ENCODE results near the gene RBM23.
"Not testable (repeated sequence)": the region's sequence is repeated elsewhere in the genome, so short reads cannot be mapped to it uniquely, and the experiment has no call there.

RBM23 gene

GRCh38 chr14:22918804-22919600 lies at the start of gene RBM23:
Gene RBM23 (minus strand): TSS chr14:22919149.
- peak; percentile 100 for DNase-seq

- no peak for DNase-seq
These were observed 47.9 kb upstream of the RBM23 start for GRCh38 chr14:22966783-22967269.

- not testable (repeated sequence) for DNase-seq
These were observed 47.2 kb upstream of the RBM23 start for GRCh38 chr14:22965916-22966782.

- no peak for DNase-seq
These were observed 43.2 kb upstream of the RBM23 start for GRCh38 chr14:22962061-22962676.

DNA sequence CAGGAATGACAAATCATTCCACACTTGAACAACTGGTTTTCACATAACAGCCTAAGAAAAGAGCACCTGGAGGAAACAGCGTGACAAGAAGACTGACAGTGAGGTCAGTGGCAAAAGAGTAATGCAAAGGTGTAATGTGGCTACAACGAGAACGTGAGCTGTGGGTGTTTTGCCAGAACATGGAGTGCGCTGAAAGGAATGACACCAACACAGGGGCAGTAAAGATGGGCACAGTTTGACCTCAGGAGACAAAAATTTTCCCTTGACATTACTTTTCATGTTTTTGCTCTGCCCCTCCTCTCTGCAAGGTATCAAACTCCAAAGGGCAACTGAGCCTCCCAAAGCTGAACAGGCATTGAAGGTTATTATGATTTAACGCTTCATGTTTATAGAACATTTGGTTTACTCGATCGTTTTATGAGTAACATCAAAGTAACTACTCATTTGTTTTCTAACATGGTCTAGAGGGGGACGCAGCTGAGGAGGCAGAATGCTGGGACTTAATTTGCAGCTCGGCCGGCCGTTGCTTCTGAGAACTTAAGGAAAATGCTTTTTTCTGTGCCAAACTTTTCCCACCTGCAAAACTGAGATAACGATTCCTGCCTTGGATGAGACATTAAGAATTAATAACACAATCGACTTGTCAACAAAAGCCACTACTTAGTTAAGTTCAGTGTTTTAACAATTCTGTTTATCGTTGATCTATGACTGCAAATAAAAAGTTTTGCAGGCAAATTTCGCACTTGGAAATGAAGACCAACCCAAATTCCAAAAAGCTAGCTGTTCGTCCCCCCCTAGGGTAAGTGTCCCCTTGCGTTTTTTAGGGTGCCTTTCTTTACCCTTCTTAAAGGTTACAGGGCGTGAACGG lies 37.0 kb upstream of the RBM23 start:
- DNase-seq: no peak

DNA sequence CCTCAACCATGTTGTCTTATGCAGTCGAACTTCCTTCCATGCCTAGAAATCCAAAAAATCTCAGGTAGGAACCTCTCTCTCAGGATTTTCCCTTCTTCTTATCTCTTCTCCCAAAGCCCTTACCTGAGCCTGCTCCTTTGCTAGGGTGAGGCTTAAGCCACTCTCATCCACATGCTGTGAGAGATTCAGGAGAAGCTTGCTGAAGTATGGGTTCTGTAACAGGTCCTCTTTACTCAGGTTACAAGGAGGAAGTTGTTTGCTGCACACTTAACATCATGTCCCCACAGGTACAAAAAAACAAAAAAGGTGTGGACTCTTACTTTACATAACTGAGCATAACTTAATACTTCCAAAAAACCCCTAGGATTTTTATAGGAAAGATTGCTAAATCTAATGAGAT lies 33.5 kb upstream of the RBM23 start:
- DNase-seq: no peak

DNA sequence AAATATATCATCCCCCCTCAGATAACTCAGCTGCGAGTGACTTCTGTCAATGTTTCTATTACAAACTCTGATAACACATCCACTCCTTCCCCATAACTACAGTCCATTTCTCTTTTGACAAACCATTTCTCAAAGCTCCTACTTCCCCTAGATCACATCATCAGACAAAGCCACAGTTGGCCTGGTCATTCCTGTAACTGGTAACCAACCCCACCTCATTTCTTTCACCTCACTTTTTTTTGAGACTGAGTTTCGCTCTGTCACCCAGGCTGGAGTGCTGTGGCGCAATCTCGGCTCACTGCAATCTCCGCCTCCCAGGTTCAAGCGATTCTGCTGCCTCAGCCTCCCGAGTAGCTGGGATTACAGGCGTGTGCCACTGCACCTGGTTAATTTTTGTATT lies 32.8 kb upstream of the RBM23 start:
- DNase-seq: not testable (repeated sequence)

GRCh38 chr14:22945642-22946041 lies 26.7 kb upstream of the RBM23 start:
- DNase-seq: no peak

- DNase-seq: peak; percentile 54
These were observed 20.7 kb upstream of the RBM23 start for GRCh38 chr14:22939684-22940083.

- DNase-seq: no peak
These were observed 16.2 kb upstream of the RBM23 start for GRCh38 chr14:22935156-22935555.

DNA sequence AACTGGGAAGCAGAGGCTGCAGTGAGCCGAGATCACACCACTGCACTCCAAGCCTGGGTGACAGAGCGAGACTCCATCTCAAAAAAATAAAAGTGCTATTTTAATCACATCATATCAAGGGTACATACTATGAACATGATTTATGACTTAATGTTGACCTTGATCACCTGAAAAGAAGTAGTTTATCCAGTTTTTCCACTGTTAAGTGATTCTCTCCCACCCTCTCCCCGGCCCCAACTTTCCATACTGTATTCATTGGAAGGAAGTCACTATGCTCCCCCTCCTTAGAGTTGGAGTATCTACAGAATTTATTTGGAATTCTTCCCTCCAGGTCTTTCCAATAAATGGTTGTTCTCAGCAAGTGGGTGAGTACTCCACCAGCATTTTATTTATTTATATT lies 13.2 kb upstream of the RBM23 start:
- no peak for DNase-seq

DNA sequence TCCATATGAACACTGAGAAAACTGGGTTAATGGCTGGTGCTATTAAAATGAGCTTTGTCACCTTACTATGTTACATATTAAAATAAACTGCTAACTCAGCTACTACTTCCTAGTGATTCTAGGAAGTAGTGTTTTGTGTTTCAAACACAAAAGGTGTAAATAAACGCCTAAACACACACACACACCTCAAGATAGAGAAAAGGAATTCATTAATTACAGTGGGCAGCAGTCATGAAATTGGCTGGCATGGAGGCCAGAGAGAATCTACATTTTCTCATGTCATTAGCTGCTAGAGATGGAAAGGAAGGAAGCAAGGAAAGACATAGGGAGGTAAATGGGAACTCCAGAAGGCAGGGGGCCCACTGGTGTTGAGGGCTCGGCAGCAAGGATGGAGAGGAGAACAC lies 11.0 kb upstream of the RBM23 start:
- no peak for DNase-seq

- peak; percentile 100 for DNase-seq
These were observed 10.4 kb upstream of the RBM23 start, which contains the start of gene PRMT5 for GRCh38 chr14:22929104-22929960. Gene PRMT5 (minus strand): TSS chr14:22929376. CDS start chr14:22929361, 15 bp downstream.

DNA sequence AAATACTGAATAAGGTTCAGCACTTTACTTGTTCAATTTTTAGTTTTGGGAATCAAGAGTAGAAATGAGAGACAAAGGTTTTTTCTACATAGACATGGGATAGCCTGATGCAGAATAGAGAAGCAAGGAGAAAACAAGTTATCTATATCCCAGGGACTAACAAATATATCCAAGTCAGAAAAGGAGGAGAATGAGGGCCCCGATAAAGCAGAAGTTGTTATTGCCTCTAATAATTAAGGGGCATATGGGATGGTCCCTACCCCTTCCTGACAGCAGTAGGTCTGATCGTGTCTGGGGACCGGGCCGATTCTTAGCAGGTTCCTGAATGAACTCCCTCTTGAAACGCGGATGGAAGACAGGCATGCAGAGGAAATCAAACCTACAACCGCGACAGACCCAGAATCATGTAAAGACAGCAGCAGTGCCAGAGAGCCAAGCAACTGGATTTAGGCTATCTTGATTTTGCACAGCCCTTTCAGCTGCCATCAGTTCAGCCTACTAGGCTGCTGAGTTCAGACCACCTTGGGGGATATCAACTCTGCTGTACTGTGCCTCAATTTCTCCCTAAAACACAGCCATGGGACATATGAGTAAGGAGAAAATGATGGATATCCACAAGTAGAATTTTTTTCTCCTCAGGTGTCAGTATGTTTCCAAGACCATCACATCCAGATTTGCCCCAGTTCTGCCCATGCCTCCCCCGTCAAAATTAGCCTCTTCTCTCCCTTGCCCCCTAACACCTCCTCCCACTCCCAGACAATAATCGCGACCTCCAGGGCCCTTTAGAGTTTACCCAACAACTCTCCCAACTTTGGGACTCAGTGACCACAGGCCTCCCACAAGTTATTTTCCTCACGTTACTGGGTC lies 9.5 kb upstream of the RBM23 start:
- DNase-seq: no peak

DNA sequence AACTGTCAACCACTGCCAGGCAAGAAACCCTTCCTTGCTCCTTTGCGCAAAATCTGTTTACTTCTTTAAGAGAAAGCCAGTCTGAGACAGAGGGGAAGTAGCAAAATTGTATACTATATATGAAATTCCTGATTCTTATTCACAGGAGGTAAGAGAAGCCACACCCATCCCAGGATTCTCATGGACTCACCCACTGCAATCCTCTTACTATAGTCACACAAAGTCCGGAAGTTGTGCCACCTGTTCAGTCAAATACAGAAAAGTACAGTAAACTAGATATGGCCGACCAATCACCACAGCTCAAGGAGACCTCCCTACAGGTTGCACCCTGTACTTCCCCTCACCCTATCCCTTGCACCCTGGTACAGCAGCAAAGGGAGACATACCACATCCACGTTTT lies 7.4 kb upstream of the RBM23 start:
- DNase-seq: no peak

GRCh38 chr14:22925513-22925912 lies 6.6 kb upstream of the RBM23 start:
- no peak for DNase-seq

- no peak for DNase-seq
These were observed 4.8 kb upstream of the RBM23 start for GRCh38 chr14:22923746-22924145.

DNA sequence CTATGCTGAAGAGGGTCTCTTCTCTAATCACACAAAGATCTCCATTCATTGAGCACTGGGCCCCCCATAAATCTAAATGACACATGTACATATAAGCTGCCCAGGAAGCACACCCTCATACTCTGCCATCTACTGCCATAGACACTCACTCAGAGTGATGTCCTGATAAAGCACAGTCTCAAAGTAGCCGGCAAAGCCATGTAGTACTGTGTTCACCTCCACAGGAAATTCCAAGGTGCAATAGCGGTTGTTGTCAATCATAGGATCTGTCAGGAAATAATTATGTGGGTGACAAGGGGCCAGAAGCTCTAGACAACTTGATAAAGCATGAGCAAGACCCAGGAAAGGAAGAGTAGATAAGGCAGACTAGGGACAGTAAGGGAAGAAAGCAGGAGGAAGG lies 3.3 kb upstream of the RBM23 start:
- DNase-seq: no peak

- no peak for DNase-seq
These were observed 1.7 kb upstream of the RBM23 start for GRCh38 chr14:22920697-22921096.

- no peak for DNase-seq
These were observed 612 bp upstream of the RBM23 start for GRCh38 chr14:22919601-22919921.

All from fibroblast of upper back skin (primary cell).